ENCODE data around the gene FAM107B. TPM values are rescaled to one million over a fixed set of nuclear protein-coding genes. Genes with fewer than 3 reads are reported as not detected.

FAM107B gene
- total RNA-seq, 1 donor from 2014 or later = 286 TPM

DNA sequence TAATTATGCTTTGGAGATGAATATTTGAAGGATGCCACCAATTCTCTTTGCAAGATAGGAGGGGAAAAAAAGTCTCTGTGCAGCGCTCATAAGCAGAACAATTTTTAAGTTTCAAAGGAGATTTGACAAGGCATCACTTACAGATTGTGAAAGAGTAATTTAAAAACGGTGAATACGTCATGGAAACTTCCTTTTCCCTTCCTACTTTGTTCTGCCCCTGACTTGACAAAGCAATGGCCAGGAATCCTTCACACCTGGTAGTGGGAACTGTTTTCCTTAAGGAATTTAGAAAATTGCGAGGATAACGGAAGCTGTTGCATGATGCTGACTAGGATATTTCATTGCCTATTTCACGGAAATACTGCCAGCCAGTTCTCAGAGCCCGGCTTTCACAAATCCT lies 16.7 kb downstream of the FAM107B start:
- ChIA-PET POLR2A (interaction anchor here (0.7 kb wide), 1 partner anchor 9 kb away, joined by 5 read pairs; no protein-coding TSS in a partner anchor), CTCF (no interaction called here)
- Mint-ChIP-seq H3K9me3 (no peaks in the 10 kb centered on the region), H3K4me3 (no peak overlapping the region), H3K4me1 (peaks cover 39% of the 10 kb centered on the region), H3K27me3 (no peaks in the 10 kb centered on the region), H3K36me3 (ENCODE audit: low read depth) (no peaks in the 10 kb centered on the region), H3K27ac (no peak overlapping the region)
- intact Hi-C loops (cut with micrococcal nuclease) = no loop called here
- TF ChIP-seq, protein P1, sequence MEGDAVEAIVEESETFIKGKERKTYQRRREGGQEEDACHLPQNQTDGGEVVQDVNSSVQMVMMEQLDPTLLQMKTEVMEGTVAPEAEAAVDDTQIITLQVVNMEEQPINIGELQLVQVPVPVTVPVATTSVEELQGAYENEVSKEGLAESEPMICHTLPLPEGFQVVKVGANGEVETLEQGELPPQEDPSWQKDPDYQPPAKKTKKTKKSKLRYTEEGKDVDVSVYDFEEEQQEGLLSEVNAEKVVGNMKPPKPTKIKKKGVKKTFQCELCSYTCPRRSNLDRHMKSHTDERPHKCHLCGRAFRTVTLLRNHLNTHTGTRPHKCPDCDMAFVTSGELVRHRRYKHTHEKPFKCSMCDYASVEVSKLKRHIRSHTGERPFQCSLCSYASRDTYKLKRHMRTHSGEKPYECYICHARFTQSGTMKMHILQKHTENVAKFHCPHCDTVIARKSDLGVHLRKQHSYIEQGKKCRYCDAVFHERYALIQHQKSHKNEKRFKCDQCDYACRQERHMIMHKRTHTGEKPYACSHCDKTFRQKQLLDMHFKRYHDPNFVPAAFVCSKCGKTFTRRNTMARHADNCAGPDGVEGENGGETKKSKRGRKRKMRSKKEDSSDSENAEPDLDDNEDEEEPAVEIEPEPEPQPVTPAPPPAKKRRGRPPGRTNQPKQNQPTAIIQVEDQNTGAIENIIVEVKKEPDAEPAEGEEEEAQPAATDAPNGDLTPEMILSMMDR (IDR thresholded peaks at IDR 0.05) = no peak
- no peak for DNase-seq
- no peak for ATAC-seq (ENCODE audit: low read depth)

DNA sequence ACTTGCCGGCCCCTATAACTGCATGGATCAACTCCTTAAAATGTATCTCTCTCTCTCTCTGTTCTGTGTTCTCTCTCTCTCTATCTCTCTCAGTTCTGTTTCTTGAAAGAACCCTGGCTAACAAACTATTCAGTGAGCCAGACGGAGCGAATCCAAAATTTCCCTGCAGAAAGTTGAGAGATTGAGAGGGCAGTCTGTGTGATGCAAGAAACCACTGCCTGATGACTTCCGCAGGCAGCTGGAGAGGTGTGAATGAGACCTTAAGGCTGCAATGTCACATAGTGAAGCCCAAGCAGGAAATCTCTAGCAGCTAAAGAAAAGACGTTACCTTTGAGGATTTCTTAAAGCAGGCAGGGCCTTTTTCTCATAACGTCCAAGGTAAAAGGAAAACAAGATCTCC lies 17.3 kb downstream of the FAM107B start:
- ChIA-PET CTCF (no interaction called here), POLR2A (interaction anchor here (0.7 to 1.0 kb wide), 2 partner anchors 9 to 22 kb away, joined by 3 to 5 read pairs; no protein-coding TSS in a partner anchor)
- no peaks in the 10 kb centered on the region for H3K36me3 Mint-ChIP-seq (ENCODE audit: low read depth)
- H3K4me3 Mint-ChIP-seq = no peak overlapping the region
- DNase-seq (no peak), ATAC-seq (ENCODE audit: low read depth) (no peak)
- TF ChIP-seq, protein P1 (IDR thresholded peaks at IDR 0.05) = no peak
- H3K9me3 Mint-ChIP-seq = no peaks in the 10 kb centered on the region
- peaks cover 41% of the 10 kb centered on the region for H3K4me1 Mint-ChIP-seq
- intact Hi-C loops (cut with micrococcal nuclease) = no loop called here
- H3K27ac Mint-ChIP-seq = no peak overlapping the region
- no peaks in the 10 kb centered on the region for H3K27me3 Mint-ChIP-seq

- no peaks in the 10 kb centered on the region for H3K36me3 Mint-ChIP-seq (ENCODE audit: low read depth)
- ChIA-PET CTCF (interaction anchor here (0.6 to 1.7 kb wide), 4 partner anchors 29 to 216 kb away, joined by 3 to 4 read pairs (median 3); no protein-coding TSS in a partner anchor), POLR2A (interaction anchor here (1.4 to 6.6 kb wide), 3 partner anchors 12 to 151 kb away, joined by 5 to 105 read pairs (median 8); no protein-coding TSS in a partner anchor)
- DNase-seq (no peak), ATAC-seq (ENCODE audit: low read depth) (no peak)
- no peak overlapping the region for H3K4me3 Mint-ChIP-seq
- H3K27ac Mint-ChIP-seq = peak overlapping the region; percentile 97
- intact Hi-C loops (cut with micrococcal nuclease) = loop anchor here (5.0 kb wide), 2 partner anchors 344 to 966 kb away; partner anchors contain the start of gene RPP38
- no peaks in the 10 kb centered on the region for H3K27me3 Mint-ChIP-seq
- TF ChIP-seq, protein P1 (IDR thresholded peaks at IDR 0.05) = no peak
- H3K4me1 Mint-ChIP-seq = peaks cover 58% of the 10 kb centered on the region
- no peaks in the 10 kb centered on the region for H3K9me3 Mint-ChIP-seq
Observed at GRCh38 chr10:14753441-14753840, 21.3 kb downstream of the FAM107B start.

DNA sequence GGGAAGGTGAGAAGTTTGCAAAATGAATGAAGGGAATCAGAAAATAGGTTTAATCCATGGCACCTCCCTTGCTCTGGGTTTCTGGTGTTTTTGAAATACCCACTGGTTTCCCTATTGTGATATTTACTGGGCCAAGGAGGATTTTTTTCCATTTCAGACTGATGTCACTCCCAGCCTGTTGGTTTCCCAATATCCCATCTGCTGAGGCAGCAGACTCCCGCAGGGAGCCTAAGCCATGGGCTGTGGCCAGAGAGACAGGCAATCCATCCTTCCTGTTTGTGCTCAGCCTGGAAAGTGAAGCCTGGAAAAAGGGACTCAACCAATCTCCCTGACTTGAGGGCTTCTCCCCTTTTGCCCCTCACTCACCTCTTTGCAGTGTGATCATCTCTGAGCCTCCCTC lies 22.8 kb downstream of the FAM107B start:
- H3K4me1 Mint-ChIP-seq = peaks cover 65% of the 10 kb centered on the region
- TF ChIP-seq, protein P1 (IDR thresholded peaks at IDR 0.05) = no peak
- CTCF ChIA-PET = interaction anchor here (1.1 to 1.7 kb wide), 4 partner anchors 9 to 215 kb away, joined by 4 to 11 read pairs (median 5); no protein-coding TSS in a partner anchor
- H3K36me3 Mint-ChIP-seq (ENCODE audit: low read depth) = no peaks in the 10 kb centered on the region
- intact Hi-C loops (cut with micrococcal nuclease) = loop anchor here (1.0 to 5.0 kb wide), 6 partner anchors 9 to 965 kb away; partner anchors contain the start of gene RPP38
- POLR2A ChIA-PET = interaction anchor here (0.8 to 6.6 kb wide), 14 partner anchors 9 to 154 kb away, joined by 3 to 105 read pairs (median 8); partner anchors contain the start of genes CDNF, HSPA14 and MSANTD7
- DNase-seq (no peak), ATAC-seq (ENCODE audit: low read depth) (no peak)
- H3K4me3 Mint-ChIP-seq = peak overlapping the region; percentile 70
- no peaks in the 10 kb centered on the region for H3K9me3 Mint-ChIP-seq
- peak overlapping the region; percentile 97 for H3K27ac Mint-ChIP-seq
- H3K27me3 Mint-ChIP-seq = no peaks in the 10 kb centered on the region

Data from activated B cell treated with CpG ODN at 0.5 μM for 24 hours (primary cell).